NB4 (cell line): ENCODE data around the gene TPO.

ENCODE experiments used
- POLR2A ChIP-seq: IDR thresholded peaks from 2 replicates; pipeline ENCODE4 v1.6.1; 2011; ENCODE audit warnings: mild to moderate bottlenecking; ENCODE audit not compliant: insufficient read length; ENCODE audit errors: extremely low read depth
- TF ChIP-seq, protein P1 (sequence below): IDR thresholded peaks from one replicate; pipeline ENCODE4 v1.5.1; 2012; ENCODE audit warnings: low read depth, low read length

DNA sequence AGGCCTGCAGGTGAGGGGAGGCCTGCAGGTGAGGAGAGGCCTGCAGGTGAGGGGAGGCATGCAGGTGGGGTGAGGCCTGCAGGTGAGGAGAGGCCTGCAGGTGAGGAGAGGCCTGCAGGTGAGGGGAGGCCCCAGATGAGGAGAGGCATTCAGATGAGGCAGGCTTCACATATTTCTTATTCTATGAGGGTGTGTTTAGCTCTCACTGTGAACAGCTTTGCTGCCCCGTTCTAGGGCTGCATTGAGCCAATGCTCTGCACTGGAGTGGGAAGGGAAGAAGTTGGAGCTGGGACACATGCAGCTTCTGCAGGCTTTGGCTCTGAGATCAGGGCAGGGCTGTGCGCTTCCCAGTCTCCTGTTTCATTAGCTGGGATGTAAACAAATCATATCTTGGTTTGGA lies 19.5 kb downstream of the TPO start:
- no peak for TF ChIP-seq POLR2A
- TF ChIP-seq, protein P1, sequence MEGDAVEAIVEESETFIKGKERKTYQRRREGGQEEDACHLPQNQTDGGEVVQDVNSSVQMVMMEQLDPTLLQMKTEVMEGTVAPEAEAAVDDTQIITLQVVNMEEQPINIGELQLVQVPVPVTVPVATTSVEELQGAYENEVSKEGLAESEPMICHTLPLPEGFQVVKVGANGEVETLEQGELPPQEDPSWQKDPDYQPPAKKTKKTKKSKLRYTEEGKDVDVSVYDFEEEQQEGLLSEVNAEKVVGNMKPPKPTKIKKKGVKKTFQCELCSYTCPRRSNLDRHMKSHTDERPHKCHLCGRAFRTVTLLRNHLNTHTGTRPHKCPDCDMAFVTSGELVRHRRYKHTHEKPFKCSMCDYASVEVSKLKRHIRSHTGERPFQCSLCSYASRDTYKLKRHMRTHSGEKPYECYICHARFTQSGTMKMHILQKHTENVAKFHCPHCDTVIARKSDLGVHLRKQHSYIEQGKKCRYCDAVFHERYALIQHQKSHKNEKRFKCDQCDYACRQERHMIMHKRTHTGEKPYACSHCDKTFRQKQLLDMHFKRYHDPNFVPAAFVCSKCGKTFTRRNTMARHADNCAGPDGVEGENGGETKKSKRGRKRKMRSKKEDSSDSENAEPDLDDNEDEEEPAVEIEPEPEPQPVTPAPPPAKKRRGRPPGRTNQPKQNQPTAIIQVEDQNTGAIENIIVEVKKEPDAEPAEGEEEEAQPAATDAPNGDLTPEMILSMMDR: no peak
